HG03432 (cell line): ENCODE results near the gene TRIM17.

ENCODE experiments used
- ATAC-seq: cut with Tn5 transposase; IDR thresholded peaks from one replicate; pipeline ENCODE4 v1.9.1; 2021; ENCODE audit warnings: mild to moderate bottlenecking, moderate library complexity; ENCODE audit not compliant: unreplicated experiment

The TRIM17 gene

GRCh38 chr1:228368801-228369607, 47.7 kb downstream of the TRIM17 start:
- ATAC-seq = no peak

GRCh38 chr1:228367798-228368791, 48.6 kb downstream of the TRIM17 start:
- no peak for ATAC-seq

- no peak for ATAC-seq
Observed at GRCh38 chr1:228366866-228367741, 49.6 kb downstream of the TRIM17 start.

GRCh38 chr1:228366062-228366865, 50.4 kb downstream of the TRIM17 start:
- ATAC-seq = no peak

GRCh38 chr1:228365271-228366061, 51.2 kb downstream of the TRIM17 start:
- no peak for ATAC-seq

GRCh38 chr1:228364706-228365213, 51.9 kb downstream of the TRIM17 start:
- ATAC-seq = no peak

GRCh38 chr1:228364068-228364705, 52.5 kb downstream of the TRIM17 start:
- no peak for ATAC-seq

GRCh38 chr1:228363686-228364067, 53.0 kb downstream of the TRIM17 start:
- ATAC-seq = no peak

GRCh38 chr1:228362884-228363450, 53.7 kb downstream of the TRIM17 start:
- ATAC-seq = no peak

- no peak for ATAC-seq
Observed at GRCh38 chr1:228362141-228362883, 54.3 kb downstream of the TRIM17 start.

GRCh38 chr1:228361314-228362140, 55.1 kb downstream of the TRIM17 start:
- no peak for ATAC-seq

- ATAC-seq = no peak
Observed at GRCh38 chr1:228360533-228361313, 55.9 kb downstream of the TRIM17 start.

- no peak for ATAC-seq
Observed at GRCh38 chr1:228359613-228360532, 56.8 kb downstream of the TRIM17 start.

GRCh38 chr1:228358764-228359612, 57.7 kb downstream of the TRIM17 start:
- no peak for ATAC-seq
